ENCODE results near the gene BABAM2. TPM values are rescaled to one million over a fixed set of nuclear protein-coding genes. Genes with fewer than 3 reads are reported as not detected.
"Not testable (repeated sequence)": the region's sequence is repeated elsewhere in the genome, so short reads cannot be mapped to it uniquely, and the experiment has no call there.

BABAM2 gene
- total RNA-seq, 1 donor from 2014 or later: 33.9 TPM

DNA sequence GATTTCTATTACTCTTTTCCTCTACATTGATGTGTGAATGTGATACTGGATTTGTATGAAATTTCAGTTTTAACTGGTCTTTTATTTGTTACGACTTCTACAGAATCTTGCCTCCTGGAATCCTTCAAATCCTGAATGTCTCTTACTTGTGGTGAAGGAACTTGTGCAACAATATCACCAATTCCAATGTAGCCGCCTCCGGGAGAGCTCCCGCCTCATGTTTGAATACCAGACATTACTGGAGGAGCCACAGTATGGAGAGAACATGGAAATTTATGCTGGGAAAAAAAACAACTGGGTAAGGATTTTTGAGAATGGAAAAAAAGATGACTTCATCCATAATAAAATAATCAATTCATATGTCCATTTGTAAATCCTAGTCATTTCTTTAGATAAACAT, 134.6 kb downstream of the BABAM2 start:
- H3K36me3 Mint-ChIP-seq (ENCODE audit: low read depth): peaks cover 10% of the 10 kb centered on the region
- peak overlapping the region; percentile 32 for H3K27ac Mint-ChIP-seq (ENCODE audit: unreplicated experiment)
- TF ChIP-seq, protein P1, sequence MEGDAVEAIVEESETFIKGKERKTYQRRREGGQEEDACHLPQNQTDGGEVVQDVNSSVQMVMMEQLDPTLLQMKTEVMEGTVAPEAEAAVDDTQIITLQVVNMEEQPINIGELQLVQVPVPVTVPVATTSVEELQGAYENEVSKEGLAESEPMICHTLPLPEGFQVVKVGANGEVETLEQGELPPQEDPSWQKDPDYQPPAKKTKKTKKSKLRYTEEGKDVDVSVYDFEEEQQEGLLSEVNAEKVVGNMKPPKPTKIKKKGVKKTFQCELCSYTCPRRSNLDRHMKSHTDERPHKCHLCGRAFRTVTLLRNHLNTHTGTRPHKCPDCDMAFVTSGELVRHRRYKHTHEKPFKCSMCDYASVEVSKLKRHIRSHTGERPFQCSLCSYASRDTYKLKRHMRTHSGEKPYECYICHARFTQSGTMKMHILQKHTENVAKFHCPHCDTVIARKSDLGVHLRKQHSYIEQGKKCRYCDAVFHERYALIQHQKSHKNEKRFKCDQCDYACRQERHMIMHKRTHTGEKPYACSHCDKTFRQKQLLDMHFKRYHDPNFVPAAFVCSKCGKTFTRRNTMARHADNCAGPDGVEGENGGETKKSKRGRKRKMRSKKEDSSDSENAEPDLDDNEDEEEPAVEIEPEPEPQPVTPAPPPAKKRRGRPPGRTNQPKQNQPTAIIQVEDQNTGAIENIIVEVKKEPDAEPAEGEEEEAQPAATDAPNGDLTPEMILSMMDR (IDR thresholded peaks at IDR 0.05): no peak
- no peak overlapping the region for H3K4me3 Mint-ChIP-seq (ENCODE audit: unreplicated experiment)
- DNase-seq (ENCODE audit: low spot score): no peak
- peaks cover 30% of the 10 kb centered on the region for H3K4me1 Mint-ChIP-seq (ENCODE audit: low read depth)
- no peaks in the 10 kb centered on the region for H3K27me3 Mint-ChIP-seq (ENCODE audit: low read depth)
- H3K9me3 Mint-ChIP-seq (ENCODE audit: low read depth): peaks cover 5% of the 10 kb centered on the region

DNA sequence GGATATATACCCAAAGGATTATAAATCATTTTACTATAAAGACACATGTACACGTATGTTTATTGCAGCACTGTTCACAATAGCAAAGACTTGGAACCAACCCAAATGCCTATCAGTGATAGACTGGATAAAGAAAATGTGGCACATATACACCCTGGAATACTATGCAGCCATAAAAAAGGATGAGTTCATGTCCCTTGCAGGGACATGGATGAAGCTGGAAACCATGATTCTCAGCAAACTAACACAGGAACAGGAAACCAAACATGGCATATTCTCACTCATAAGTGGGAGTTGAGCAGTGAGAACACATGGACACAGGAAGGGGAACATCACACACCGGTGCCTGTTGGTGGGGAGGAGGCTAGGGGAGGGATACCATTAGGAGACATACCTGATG, 135.7 kb downstream of the BABAM2 start:
- H3K27ac Mint-ChIP-seq (ENCODE audit: unreplicated experiment); H3K36me3 Mint-ChIP-seq (ENCODE audit: low read depth); H3K4me3 Mint-ChIP-seq (ENCODE audit: unreplicated experiment); DNase-seq (ENCODE audit: low spot score); H3K9me3 Mint-ChIP-seq (ENCODE audit: low read depth); H3K27me3 Mint-ChIP-seq (ENCODE audit: low read depth): not testable (repeated sequence)
- H3K4me1 Mint-ChIP-seq (ENCODE audit: low read depth): peaks cover 35% of the 10 kb centered on the region

DNA sequence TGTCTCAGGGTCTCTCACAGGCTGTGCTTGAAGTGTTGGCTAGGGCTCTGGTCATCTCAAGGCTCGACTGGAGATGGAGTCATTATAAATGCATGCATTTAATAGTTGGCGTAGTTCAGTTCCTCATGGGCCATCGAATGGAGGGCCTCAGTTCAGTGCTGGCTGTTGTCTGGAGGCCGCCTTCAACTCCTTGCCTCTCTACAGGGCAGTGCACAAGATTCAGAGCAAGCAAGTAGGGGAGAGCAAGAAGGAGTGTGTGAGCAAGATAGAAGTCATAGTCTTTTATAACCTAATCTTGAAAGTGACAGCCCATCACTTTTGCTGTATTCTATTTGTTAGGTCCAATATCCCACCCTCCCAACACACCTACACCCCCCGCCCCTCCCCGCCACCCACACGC, 137.5 kb downstream of the BABAM2 start:
- DNase-seq (ENCODE audit: low spot score): no peak
- Mint-ChIP-seq H3K27ac (ENCODE audit: unreplicated experiment) (no peak overlapping the region), H3K36me3 (ENCODE audit: low read depth) (peaks cover 10% of the 10 kb centered on the region), H3K4me1 (ENCODE audit: low read depth) (peaks cover 28% of the 10 kb centered on the region), H3K9me3 (ENCODE audit: low read depth) (peaks cover 5% of the 10 kb centered on the region), H3K27me3 (ENCODE audit: low read depth) (no peaks in the 10 kb centered on the region), H3K4me3 (ENCODE audit: unreplicated experiment) (no peak overlapping the region)
- TF ChIP-seq, protein P1 (IDR thresholded peaks at IDR 0.05): no peak

DNA sequence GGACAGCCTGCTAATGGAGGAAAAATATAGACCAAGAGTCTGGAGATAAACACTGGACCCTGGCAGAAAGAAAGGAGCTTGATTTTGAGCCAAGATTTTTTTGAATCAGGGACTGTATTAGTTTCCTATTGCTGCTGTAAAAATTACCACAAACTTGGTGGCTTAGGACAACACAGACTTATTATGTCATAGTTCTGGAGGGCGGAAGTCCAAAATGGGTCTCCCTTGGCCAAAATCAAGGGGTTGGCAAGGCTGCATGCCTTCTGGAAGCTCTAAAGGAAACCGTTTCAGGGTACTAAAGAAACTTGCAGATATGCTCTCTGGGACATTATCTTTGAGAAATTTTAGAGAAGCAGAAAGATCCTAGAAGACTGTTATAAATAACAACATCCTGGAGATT, 140.1 kb downstream of the BABAM2 start:
- no peak overlapping the region for H3K4me3 Mint-ChIP-seq (ENCODE audit: unreplicated experiment)

DNA sequence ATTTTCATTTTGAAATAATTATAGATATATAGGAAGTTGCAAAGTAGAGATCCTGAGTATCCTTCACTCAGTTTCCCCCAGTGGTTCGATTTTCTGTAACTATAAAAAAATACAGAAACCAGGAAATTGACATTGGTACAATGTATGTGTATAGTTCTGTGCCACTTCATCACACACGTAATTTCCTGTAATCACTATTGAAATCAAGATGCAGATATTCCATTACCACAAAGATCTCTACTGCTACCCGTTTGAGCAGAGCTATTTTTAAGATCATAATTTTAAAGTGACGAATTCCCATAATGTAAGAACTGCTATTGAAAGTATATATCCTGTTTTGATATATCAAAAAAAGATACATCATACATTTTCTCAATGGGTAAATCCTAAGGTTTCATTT, 142.3 kb downstream of the BABAM2 start:
- Mint-ChIP-seq H3K27me3 (ENCODE audit: low read depth) (no peaks in the 10 kb centered on the region), H3K36me3 (ENCODE audit: low read depth) (peaks cover 3% of the 10 kb centered on the region), H3K27ac (ENCODE audit: unreplicated experiment) (no peak overlapping the region), H3K9me3 (ENCODE audit: low read depth) (no peaks in the 10 kb centered on the region), H3K4me1 (ENCODE audit: low read depth) (peaks cover 7% of the 10 kb centered on the region), H3K4me3 (ENCODE audit: unreplicated experiment) (no peak overlapping the region)
- no peak for DNase-seq (ENCODE audit: low spot score)
- TF ChIP-seq, protein P1 (IDR thresholded peaks at IDR 0.05): no peak

More for the DNA sequence above, 140.1 kb downstream of the BABAM2 start:
- peaks cover 5% of the 10 kb centered on the region for H3K9me3 Mint-ChIP-seq (ENCODE audit: low read depth)
- H3K4me1 Mint-ChIP-seq (ENCODE audit: low read depth): peaks cover 5% of the 10 kb centered on the region
- H3K27ac Mint-ChIP-seq (ENCODE audit: unreplicated experiment): no peak overlapping the region
- TF ChIP-seq, protein P1 (IDR thresholded peaks at IDR 0.05): no peak
- peaks cover 10% of the 10 kb centered on the region for H3K36me3 Mint-ChIP-seq (ENCODE audit: low read depth)
- no peaks in the 10 kb centered on the region for H3K27me3 Mint-ChIP-seq (ENCODE audit: low read depth)
- no peak for DNase-seq (ENCODE audit: low spot score)

DNA sequence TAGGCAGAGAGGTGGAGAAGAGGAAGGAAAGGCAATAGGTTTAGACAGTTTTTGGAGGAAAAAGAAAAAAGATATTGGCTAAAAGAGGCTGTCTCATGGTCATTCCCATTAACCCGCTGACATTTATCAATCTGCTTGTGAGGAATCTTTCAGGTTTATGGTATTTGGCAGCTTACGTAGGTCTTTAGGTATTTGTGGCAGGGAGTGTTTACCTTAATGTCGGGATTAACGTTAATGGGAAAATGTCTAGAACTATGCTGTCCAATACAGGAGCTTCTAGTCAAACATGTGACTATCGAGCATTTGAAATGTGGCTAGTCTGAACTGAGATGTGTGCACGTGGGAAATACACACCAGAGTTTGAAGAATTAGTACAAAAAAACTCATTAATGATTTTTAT, 144.2 kb downstream of the BABAM2 start:
- no peak overlapping the region for H3K4me3 Mint-ChIP-seq (ENCODE audit: unreplicated experiment)
- no peak overlapping the region for H3K27ac Mint-ChIP-seq (ENCODE audit: unreplicated experiment)
- H3K9me3 Mint-ChIP-seq (ENCODE audit: low read depth): no peaks in the 10 kb centered on the region
- no peak for DNase-seq (ENCODE audit: low spot score)
- TF ChIP-seq, protein P1 (IDR thresholded peaks at IDR 0.05): no peak
- H3K4me1 Mint-ChIP-seq (ENCODE audit: low read depth): peaks cover 9% of the 10 kb centered on the region
- no peaks in the 10 kb centered on the region for H3K27me3 Mint-ChIP-seq (ENCODE audit: low read depth)
- no peaks in the 10 kb centered on the region for H3K36me3 Mint-ChIP-seq (ENCODE audit: low read depth)
